Ectodermal cell (in vitro differentiated cells): ENCODE data around the gene GRAP.

Experiments used
- H3K27ac ChIP-seq: 2 replicates; pipeline ENCODE4 v1.7.0; 2013; ENCODE audit warnings: mild to moderate bottlenecking, low read depth, low read length; ENCODE audit not compliant: insufficient read depth, poor library complexity, severe bottlenecking
- H3K27me3 ChIP-seq: 2 replicates; pipeline ENCODE4 v1.7.0; 2013; ENCODE audit warnings: mild to moderate bottlenecking, low read length; ENCODE audit not compliant: insufficient read depth, control insufficient read depth, poor library complexity, severe bottlenecking
- H3K36me3 ChIP-seq: one replicate; pipeline ENCODE4 v1.7.0; 2013; ENCODE audit warnings: low read length; ENCODE audit not compliant: control insufficient read depth, insufficient read depth
- H3K4me1 ChIP-seq: one replicate; pipeline ENCODE4 v1.7.0; 2013; ENCODE audit warnings: low read length; ENCODE audit not compliant: control insufficient read depth, insufficient read depth
- H3K4me3 ChIP-seq: 2 replicates; pipeline ENCODE4 v1.7.0; 2013; ENCODE audit warnings: low read depth, low read length, control low read depth; ENCODE audit not compliant: insufficient read depth
- H3K9me3 ChIP-seq: 2 replicates; pipeline ENCODE4 v1.7.0; 2013; ENCODE audit warnings: mild to moderate bottlenecking, low read length, moderate library complexity; ENCODE audit not compliant: control insufficient read depth
- WGBS, 2 experiments: methylation state at CpG; one replicate each; pipeline ENCODE4 v1.1.7; 2013; ENCODE audit warnings: missing lambda C conversion rate in 2 of 2; 5-methylcytosine and 5-hydroxymethylcytosine counted together

The GRAP gene

DNA sequence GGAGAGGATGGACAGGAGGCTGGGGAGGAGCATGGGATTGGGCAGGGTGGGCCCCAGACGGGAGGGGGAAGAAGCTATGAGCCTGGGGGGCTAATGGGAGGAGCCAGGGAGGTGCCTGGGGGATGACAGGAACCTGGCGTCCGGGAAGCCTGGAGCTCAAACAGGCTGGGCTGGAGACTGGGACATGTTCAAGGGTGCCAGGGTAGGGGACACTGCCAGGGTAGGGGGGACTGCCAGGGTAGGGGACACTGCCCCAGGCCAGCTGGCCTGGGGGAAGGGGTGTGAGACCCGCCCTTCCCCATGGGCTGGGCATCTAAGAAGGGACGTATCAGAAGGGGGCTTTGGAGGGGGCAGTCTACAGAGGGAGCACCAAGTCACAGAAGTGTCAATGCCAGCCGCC lies 35.2 kb downstream of the GRAP start:
- WGBS, 2 experiments: 84 to 89% methylated on average over 6 of the region's 6 CpGs
- Histone ChIP-seq H3K27ac (no peak overlapping the region), H3K36me3 (no peaks in the 10 kb centered on the region), H3K27me3 (no peaks in the 10 kb centered on the region), H3K4me3 (no peak overlapping the region), H3K9me3 (no peaks in the 10 kb centered on the region), H3K4me1 (peaks cover 5% of the 10 kb centered on the region)

DNA sequence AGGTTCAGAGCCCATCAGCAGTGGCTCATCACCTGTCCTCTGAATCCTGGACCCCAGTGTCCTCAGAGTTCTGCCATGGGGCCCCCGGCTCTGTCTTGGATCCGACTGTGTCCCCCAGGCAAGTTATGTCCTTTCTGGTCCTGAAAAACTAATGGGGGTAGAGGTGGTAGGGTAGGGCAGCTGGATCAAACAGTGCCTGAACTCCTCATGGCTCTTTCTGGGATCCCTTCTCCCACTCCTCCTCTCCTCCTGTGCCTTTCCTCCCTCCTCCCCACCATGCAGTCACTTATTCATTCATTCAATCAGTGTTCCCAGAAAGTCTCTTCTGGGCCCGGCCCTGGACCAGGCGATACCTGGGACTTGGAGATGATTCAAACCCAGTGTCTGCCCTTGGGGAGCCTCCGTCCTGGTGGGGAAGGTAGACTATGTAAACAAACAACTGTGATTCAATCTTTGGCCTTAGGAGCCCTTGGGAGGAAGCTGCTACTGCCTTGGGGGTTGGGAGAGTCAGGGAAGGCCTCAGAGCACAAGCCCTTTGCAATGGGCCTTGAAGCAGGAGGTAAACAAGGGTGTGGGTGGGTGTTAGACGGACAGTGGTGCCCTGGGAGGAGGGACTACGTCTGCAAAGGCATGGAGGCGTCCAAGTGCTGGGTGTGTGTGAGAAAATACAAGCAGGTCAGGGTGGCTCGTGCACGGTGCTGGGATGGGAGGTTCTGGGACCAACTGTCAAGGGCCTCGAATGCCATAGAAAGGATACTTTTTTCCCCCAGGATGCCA lies 35.8 kb downstream of the GRAP start:
- H3K4me3 ChIP-seq: no peak overlapping the region
- WGBS, 2 experiments: 68 to 69% methylated on average over 11 of the region's 11 CpGs
- no peaks in the 10 kb centered on the region for H3K9me3 ChIP-seq
- peaks cover 5% of the 10 kb centered on the region for H3K4me1 ChIP-seq
- no peaks in the 10 kb centered on the region for H3K27me3 ChIP-seq
- no peak overlapping the region for H3K27ac ChIP-seq
- no peaks in the 10 kb centered on the region for H3K36me3 ChIP-seq

DNA sequence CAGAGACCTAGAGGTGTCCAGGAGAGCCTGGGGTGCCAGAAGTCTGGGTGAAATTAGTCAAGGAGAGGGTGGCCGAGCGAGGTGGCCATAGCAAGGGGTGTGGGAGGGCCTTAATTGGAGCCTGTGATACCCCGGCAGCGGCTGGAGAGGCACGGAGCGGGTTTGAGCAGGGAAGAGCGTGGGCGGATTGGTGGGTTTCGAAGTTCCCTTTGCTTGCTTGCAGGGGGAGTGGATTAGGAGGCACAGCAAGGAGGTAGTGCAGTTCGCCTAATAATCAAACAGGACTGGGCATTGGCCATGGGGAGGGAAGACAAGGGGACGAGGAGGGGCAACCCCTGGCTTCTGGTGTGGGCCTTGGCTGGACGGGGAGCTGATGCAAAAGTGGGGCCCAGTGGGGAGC lies 36.8 kb downstream of the GRAP start:
- Histone ChIP-seq H3K9me3 (no peaks in the 10 kb centered on the region), H3K27ac (no peak overlapping the region), H3K4me3 (no peak overlapping the region), H3K36me3 (no peaks in the 10 kb centered on the region), H3K4me1 (peaks cover 5% of the 10 kb centered on the region), H3K27me3 (peaks cover 2% of the 10 kb centered on the region)
- WGBS, 2 experiments: 88 to 91% methylated on average over 12 of the region's 12 CpGs

DNA sequence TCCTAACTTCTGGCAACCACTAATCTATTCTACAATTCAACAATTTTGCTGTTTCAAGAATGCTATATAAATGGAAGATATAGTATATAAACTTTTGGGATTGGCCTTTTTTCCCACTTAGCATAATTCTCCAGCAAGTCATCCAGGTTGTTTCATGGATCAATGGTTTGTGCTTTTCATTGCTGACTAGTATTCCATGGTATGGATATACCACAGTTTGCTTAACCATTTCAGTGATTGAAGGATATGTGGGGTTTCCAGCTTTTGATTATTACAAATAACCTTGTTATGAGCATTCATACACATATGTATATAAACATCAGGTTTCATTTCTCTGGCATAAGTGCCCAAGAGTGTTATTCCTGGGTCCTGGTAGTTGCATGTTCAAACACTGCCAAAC lies 40.1 kb downstream of the GRAP start:
- H3K36me3 ChIP-seq: no peaks in the 10 kb centered on the region
- H3K4me3 ChIP-seq: no peak overlapping the region
- peaks cover 4% of the 10 kb centered on the region for H3K27me3 ChIP-seq
- H3K4me1 ChIP-seq: peaks cover 19% of the 10 kb centered on the region
- H3K27ac ChIP-seq: no peak overlapping the region
- no peaks in the 10 kb centered on the region for H3K9me3 ChIP-seq

DNA sequence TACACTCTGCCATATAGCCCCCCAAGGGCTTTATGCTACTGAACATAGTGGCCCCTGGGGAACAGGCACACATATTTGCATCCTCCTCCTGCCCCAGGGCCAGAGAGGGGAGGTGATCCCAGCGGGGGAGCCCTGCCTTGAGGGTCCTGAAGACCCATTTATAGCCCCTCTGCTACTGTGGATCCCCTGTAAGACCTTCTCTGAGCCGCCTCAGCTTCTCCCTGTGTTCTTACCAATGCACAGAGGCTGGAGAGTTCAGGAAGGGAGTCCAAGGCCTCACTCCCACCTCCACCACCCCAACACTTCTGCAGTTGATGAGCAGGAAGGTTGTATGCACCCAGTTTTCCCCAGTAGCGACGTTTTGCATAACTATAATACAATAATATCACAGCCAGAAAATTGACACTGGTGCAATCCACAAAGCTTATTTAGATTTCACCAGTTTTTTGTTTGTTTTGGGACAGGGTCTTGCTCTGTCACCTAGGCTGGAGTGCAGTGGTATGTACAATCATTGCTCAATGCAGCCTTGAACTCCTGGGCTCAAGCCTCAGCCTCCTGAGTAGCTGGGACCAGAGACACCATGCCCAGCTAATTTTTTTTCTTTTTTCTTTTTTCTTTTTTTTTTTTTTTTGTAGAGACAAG lies 40.8 kb downstream of the GRAP start:
- H3K27me3 ChIP-seq: peaks cover 4% of the 10 kb centered on the region

DNA sequence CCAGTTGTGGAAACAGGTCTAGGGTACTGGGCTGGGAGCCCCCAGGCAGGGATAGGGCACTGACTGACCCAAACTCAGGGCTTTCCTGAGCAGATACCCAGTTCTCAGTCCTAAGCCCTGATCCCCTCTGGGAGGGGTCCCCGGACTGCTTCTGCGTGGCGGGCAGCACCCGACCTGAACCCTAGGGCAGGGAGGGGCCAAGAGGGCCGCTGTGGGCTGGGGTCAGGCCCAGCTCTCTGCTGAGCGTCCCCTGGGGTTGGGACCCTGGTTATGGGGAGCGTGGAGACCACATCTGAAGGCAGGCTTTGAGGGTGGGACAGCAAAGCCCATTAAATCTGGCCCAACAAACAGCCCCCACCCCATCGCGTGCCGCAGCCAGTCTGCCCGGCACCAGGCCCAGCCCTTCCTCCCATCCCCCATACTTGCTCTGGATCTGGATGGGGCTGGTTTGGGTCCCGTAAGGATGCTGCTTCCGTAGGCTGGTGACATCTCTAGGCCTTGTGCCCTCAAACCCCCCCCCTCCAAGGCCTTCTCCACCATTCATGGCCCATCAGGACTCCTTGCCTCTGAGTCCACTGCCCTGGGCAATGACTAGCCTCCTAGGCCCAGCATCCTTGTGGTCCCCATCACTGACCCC lies 41.5 kb downstream of the GRAP start:
- Histone ChIP-seq H3K9me3 (no peaks in the 10 kb centered on the region), H3K27ac (no peak overlapping the region), H3K36me3 (no peaks in the 10 kb centered on the region), H3K4me1 (peaks cover 14% of the 10 kb centered on the region), H3K27me3 (peaks cover 4% of the 10 kb centered on the region), H3K4me3 (peak overlapping the region; percentile 63)
- WGBS, 2 experiments: 79 to 80% methylated on average over 13 of the region's 13 CpGs

More for the DNA sequence above, 40.8 kb downstream of the GRAP start:
- H3K36me3 ChIP-seq: no peaks in the 10 kb centered on the region
- 92 to 98% methylated on average over 4 of the region's 4 CpGs for WGBS, 2 experiments
- peaks cover 15% of the 10 kb centered on the region for H3K4me1 ChIP-seq
- H3K4me3 ChIP-seq: no peak overlapping the region
- H3K27ac ChIP-seq: no peak overlapping the region
- H3K9me3 ChIP-seq: no peaks in the 10 kb centered on the region

DNA sequence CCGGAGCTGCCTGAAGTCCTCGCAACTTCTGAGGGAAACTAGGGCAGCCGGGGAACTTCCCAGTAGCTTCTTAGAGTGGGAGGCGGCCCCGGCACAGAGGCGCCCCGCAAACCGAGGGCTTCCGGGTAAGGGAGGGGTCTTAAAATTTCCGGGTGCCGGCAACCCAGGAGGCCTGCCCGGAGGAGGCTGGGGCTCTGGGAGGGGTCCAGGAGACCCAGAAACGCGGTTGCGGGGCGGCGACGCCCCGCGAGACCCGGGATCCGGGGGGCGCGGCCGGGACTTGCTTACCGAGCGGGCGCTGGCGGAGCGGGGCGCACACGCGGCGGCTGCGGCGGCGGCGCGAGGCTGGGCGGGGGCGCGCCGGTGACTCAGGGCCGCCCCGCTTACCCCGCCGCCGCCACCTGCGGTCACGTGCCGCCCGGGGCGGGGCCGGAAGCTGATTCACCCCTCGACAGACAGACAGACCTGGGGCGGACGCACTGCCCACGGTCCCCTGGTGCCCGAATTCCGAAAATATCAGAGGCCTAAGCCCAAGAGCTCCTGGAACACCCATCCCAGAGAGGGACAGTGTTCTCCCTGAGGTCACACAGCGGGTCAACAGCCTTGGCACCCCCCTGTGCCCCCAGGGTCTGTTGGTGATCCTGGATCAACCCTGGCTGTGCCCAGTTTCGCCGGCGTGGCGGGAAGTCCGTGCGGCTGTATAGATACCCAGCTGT lies 42.2 kb downstream of the GRAP start, which contains the start of gene FAM83G:
FAM83G (minus strand) TSS at position 344 of the 716 bp plus-strand sequence. CDS start 723 bp downstream, outside the sequence.
- H3K9me3 ChIP-seq: no peaks in the 10 kb centered on the region

DNA sequence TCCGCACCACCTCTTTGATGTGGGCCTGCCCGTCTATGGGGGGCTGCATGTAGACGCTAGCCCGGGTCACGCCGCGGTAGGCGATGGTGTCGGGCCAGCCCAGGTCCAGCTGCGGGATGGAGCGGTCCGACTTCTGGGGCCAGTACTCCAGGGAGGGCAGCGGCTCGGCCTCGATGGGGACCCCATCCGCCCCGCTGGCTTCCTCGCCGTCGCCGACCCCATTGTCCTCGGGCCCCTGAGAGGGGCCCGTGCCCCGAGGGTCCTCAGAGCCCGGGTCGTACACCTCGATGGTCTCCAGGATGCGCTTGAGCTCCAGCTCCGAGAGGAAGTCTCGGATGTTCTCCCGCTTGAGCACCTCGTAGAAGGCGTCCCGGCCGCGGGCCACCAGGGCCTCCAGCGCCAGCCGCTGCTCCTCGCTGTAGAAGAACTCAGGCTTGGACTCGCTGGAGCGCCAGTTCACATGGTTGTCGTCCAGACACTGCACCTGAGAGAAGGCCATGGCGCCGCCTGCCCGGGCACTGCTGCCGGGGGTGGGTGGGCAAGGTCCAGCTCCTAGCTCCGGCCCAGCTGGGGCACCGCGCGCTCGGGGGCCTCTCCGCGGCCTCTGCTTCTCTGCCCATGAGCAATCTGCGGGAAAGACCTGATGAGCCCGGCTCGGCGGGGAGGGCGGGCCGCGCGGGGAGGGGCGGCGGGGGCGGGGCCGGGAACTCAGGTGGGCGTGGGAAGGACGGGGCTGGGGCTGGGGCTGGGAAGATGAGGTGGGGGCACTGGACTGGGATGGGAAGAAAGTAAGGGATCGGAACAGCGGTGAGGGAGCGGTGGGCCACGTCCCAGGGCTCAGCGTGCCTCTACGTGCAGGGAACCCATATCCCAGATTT lies 43.0 kb downstream of the GRAP start:
- Histone ChIP-seq H3K36me3 (no peaks in the 10 kb centered on the region), H3K9me3 (no peaks in the 10 kb centered on the region), H3K4me3 (peak overlapping the region; percentile 63), H3K4me1 (peaks cover 14% of the 10 kb centered on the region), H3K27ac (no peak overlapping the region), H3K27me3 (peaks cover 4% of the 10 kb centered on the region)
- 7% methylated on average over 63 to 71 of the region's 73 CpGs for WGBS, 2 experiments

More for the DNA sequence above, 42.2 kb downstream of the GRAP start, which contains the start of gene FAM83G:
- Histone ChIP-seq H3K36me3 (no peaks in the 10 kb centered on the region), H3K4me1 (peaks cover 14% of the 10 kb centered on the region), H3K27me3 (peaks cover 4% of the 10 kb centered on the region), H3K4me3 (peak within 1 kb of the TSS; percentile 63), H3K27ac (no peak within 1 kb of the TSS)
- WGBS, 2 experiments: 5 to 6% methylated on average over 67 of the region's 67 CpGs

DNA sequence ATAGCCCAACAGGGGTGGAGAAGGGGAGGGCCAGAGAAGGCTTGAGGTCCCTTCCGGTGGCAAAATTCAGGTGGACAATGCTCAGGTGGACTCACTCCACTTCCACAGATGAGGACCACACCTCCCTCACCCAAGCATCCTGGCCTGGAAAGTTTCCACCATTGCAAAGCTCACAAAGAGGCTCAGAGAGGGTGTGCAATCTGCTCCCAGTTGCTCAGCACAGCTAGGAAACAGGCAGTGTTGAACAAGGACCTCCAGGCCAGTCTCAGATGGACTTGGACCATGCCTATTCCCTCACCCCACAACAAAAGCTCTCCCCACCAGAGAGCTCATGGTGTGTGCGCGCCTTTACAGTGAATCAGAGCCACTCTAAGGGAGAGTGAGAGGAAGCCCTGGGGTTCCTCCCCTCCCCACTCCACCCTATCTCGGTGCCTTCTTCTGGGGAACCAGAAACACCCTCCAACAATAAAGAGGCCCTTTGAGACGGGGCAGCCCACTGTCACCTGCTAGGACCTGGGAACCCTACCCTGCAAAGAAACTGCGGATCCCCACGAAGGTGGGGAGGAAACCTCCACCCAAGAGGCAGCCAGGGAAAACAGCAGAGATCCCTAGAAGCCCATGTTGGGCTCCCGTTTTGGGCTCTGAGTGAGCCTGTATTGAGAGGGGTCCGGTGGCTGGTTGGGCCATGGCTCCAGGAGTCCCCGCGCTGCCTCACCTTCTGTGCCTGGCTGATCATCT lies 43.8 kb downstream of the GRAP start:
- Histone ChIP-seq H3K4me1 (peaks cover 14% of the 10 kb centered on the region), H3K36me3 (no peaks in the 10 kb centered on the region), H3K27me3 (peaks cover 4% of the 10 kb centered on the region), H3K27ac (no peak overlapping the region), H3K4me3 (peak overlapping the region; percentile 63), H3K9me3 (no peaks in the 10 kb centered on the region)
- WGBS, 2 experiments: 56 to 59% methylated on average over 11 of the region's 11 CpGs
